SJCRH30 (cell line): ENCODE results near the gene PRR33. TPM values are rescaled to one million over a fixed set of nuclear protein-coding genes. Genes with fewer than 3 reads are reported as not detected.

ENCODE experiments used
- DNase-seq, 2 experiments: peaks; one replicate each; pipeline ENCODE4 v3.0.0-alpha.2; 2015 to 2020
- H3K27ac ChIP-seq: fragments of 250-450 bp; sonication (Bioruptor Pico); 2 replicates; pipeline ENCODE4 v1.5.1; 2020; ENCODE audit warnings: mild to moderate bottlenecking, moderate library complexity
- H3K27me3 ChIP-seq: fragments of 250-450 bp; sonication (Bioruptor Pico); 2 replicates; pipeline ENCODE4 v1.5.1; 2020; ENCODE audit warnings: mild to moderate bottlenecking, moderate library complexity
- H3K36me3 ChIP-seq: fragments of 250-450 bp; sonication (Bioruptor Pico); 2 replicates; pipeline ENCODE4 v1.5.1; 2020; ENCODE audit warnings: mild to moderate bottlenecking, moderate library complexity
- H3K4me1 ChIP-seq: fragments of 250-450 bp; sonication (Bioruptor Pico); 2 replicates; pipeline ENCODE4 v1.5.1; 2020; ENCODE audit warnings: mild to moderate bottlenecking, moderate library complexity
- H3K4me3 ChIP-seq: fragments of 250-450 bp; sonication (Bioruptor Pico); 2 replicates; pipeline ENCODE4 v1.5.1; 2020; ENCODE audit warnings: mild to moderate bottlenecking, moderate library complexity
- H3K9me3 ChIP-seq: fragments of 250-450 bp; sonication (Bioruptor Pico); replicated peaks from 2 replicates; pipeline ENCODE4 v1.5.1; 2020; ENCODE audit warnings: mild to moderate bottlenecking, moderate library complexity
- total RNA-seq: library from RNA; depleted of rRNA; stranded (reverse); fragments of >200 nt; shearing (Covaris generic); gene quantifications from 2 replicates; pipeline ENCODE4 v1.2.3, GENCODE V29; 2014

The PRR33 gene
- total RNA-seq, 1 experiment from 2014 or later = 0.02 TPM

DNA sequence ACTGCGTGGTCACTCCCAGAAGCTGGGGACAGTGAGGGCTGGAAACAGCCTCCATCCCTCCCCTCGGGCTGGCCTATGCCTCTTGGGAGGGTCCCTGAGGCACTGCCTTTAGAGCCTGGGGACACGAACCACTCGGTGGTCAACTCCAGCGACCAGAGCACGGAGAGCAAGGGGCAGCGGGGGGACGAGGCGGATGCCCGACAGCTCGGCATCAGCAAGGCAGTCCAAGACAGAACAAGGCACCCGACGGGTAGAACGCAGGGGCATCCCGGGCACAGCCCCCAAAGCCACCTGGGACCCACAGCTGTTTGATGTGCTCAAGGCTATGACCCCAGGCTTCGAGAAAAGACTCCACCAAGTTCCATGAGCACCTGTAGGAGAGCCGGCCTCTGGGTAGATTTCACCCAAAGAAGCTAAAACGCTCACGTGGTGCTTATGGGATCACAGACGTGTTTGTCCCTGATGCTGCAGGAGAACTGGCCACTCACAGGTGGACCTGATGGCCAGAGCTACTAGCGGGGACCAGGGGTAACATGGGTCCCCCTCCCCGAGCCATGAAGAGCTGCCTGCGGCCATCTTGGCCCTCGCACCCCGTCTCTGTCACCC, 39.3 kb downstream of the PRR33 start:
- no peak overlapping the region for H3K27ac ChIP-seq
- peaks cover 10% of the 10 kb centered on the region for H3K4me1 ChIP-seq
- H3K4me3 ChIP-seq = no peak overlapping the region

DNA sequence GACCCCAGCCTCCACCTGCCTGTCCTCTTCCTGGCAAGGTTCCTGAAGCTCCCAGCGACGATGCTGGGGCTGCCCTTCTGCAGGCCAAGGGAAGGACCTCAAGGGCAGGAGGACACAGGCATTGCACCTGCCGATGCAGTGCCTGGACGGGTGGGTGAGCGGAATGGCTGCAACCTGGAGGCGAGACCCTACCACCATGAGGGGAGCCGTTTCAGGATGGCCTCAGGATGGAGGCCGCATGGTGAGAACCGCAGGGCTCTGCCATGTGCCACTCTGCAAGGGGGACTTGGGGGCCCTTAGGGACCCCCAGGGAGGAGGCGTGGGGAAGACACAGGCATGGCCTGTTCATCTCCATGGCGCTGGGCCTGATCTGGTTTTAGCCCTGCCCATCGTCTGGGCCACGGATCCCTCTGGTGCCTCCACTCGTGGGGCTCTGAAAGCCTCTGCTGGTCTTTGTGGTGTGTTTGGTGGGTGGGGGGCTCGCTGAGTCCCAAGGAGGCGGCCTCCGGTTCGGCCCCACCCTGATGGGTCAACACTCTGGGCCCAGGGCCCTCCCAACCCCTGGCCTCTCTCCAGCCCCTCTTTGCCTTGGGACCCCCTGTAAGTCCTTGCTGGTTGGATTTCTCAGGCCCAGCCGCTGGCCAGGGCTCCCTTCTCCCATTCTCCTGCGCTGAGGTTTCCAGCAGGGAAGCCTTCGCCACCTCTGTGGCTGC, 40.1 kb downstream of the PRR33 start:
- Histone ChIP-seq H3K4me1 (peaks cover 15% of the 10 kb centered on the region), H3K27me3 (peaks cover 31% of the 10 kb centered on the region; the same call in 1 of the 2 replicates), H3K4me3 (no peak overlapping the region), H3K36me3 (no peaks in the 10 kb centered on the region), H3K9me3 (no peaks in the 10 kb centered on the region), H3K27ac (no peak overlapping the region)
- no peak for DNase-seq

More for the DNA sequence above, 39.3 kb downstream of the PRR33 start:
- H3K9me3 ChIP-seq = no peaks in the 10 kb centered on the region
- no peaks in the 10 kb centered on the region for H3K36me3 ChIP-seq
- H3K27me3 ChIP-seq = peaks cover 31% of the 10 kb centered on the region; the same call in 1 of the 2 replicates
- no peak for DNase-seq

- peaks cover 21% of the 10 kb centered on the region for H3K4me1 ChIP-seq
- H3K27ac ChIP-seq = no peak overlapping the region
- peaks cover 19% of the 10 kb centered on the region; the same call in 1 of the 2 replicates for H3K27me3 ChIP-seq
- no peaks in the 10 kb centered on the region for H3K9me3 ChIP-seq
- no peak for DNase-seq
- no peak overlapping the region for H3K4me3 ChIP-seq
- no peaks in the 10 kb centered on the region for H3K36me3 ChIP-seq
Measured at GRCh38 chr11:1848640-1849430, 42.9 kb downstream of the PRR33 start.

- peaks cover 17% of the 10 kb centered on the region for H3K4me1 ChIP-seq
Measured at GRCh38 chr11:1847926-1848639, 43.6 kb downstream of the PRR33 start.

GRCh38 chr11:1847006-1847735, 44.5 kb downstream of the PRR33 start:
- no peak overlapping the region for H3K27ac ChIP-seq
- no peak for DNase-seq
- no peaks in the 10 kb centered on the region for H3K36me3 ChIP-seq
- no peaks in the 10 kb centered on the region for H3K9me3 ChIP-seq
- no peak overlapping the region for H3K4me3 ChIP-seq
- peaks cover 11% of the 10 kb centered on the region; the same call in 1 of the 2 replicates for H3K27me3 ChIP-seq
- peaks cover 17% of the 10 kb centered on the region for H3K4me1 ChIP-seq

More at GRCh38 chr11:1847926-1848639, 43.6 kb downstream of the PRR33 start:
- no peak for DNase-seq
- Histone ChIP-seq H3K4me3 (no peak overlapping the region), H3K27me3 (peaks cover 13% of the 10 kb centered on the region; the same call in 1 of the 2 replicates), H3K9me3 (no peaks in the 10 kb centered on the region), H3K36me3 (no peaks in the 10 kb centered on the region), H3K27ac (no peak overlapping the region)

GRCh38 chr11:1846453-1846932, 45.2 kb downstream of the PRR33 start:
- Histone ChIP-seq H3K27ac (no peak overlapping the region), H3K4me3 (no peak overlapping the region), H3K4me1 (peaks cover 17% of the 10 kb centered on the region), H3K9me3 (no peaks in the 10 kb centered on the region), H3K36me3 (no peaks in the 10 kb centered on the region), H3K27me3 (peaks cover 11% of the 10 kb centered on the region; the same call in 1 of the 2 replicates)
- peak; percentile 45 to 62 for DNase-seq

GRCh38 chr11:1845561-1846452, 45.9 kb downstream of the PRR33 start:
- no peak for DNase-seq
- Histone ChIP-seq H3K27ac (no peak overlapping the region), H3K4me1 (peaks cover 17% of the 10 kb centered on the region), H3K9me3 (no peaks in the 10 kb centered on the region), H3K27me3 (peaks cover 11% of the 10 kb centered on the region; the same call in 1 of the 2 replicates), H3K4me3 (no peak overlapping the region), H3K36me3 (no peaks in the 10 kb centered on the region)

GRCh38 chr11:1845095-1845429, 46.6 kb downstream of the PRR33 start:
- H3K36me3 ChIP-seq = no peaks in the 10 kb centered on the region
- no peak overlapping the region for H3K27ac ChIP-seq
- no peak for DNase-seq
- peaks cover 11% of the 10 kb centered on the region; the same call in 1 of the 2 replicates for H3K27me3 ChIP-seq
- H3K4me1 ChIP-seq = peaks cover 18% of the 10 kb centered on the region
- H3K4me3 ChIP-seq = no peak overlapping the region
- no peaks in the 10 kb centered on the region for H3K9me3 ChIP-seq

DNA sequence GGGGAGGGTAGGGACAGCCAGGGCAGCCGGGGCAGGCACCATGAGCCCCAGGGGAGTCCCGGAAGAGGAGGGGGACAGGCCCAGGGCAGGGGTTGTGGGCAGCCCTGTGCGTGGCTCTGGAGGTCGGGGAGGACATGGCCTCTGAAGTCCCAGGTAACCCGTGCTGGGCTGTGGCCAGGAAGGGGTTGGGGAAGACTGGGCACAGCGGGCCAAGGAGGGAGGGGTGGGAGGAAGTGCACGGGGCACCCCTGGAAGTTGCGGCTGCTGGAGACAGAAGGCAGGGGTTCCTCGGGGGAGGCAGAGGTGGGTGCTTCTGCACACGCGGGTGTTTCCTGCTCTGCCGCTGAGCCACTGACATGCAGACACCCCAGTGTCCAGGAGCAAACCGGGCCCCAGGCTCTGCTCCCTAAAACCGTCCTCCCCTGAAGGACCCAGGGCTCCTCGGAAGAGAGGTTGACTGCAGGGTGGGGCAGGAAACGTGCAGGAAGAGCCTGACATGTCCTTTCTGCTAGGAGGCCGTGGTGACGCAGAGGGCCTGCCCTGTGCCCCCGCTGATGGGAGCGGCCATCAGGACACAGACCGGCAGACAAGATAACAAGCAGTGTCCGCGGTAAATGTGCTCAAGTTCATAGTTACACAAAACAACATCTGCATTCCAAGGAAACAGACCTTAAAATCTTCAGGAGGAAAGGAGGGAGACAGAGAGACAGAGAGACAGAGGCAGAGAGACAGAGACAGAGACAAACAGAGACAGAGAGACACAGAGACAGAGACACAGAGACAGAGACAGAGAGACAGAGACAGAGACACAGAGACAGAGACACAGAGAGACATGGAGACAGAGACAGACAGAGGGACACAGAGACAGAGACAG, 47.2 kb downstream of the PRR33 start:
- Histone ChIP-seq H3K27me3 (peaks cover 11% of the 10 kb centered on the region; the same call in 1 of the 2 replicates), H3K36me3 (no peaks in the 10 kb centered on the region), H3K27ac (no peak overlapping the region), H3K9me3 (no peaks in the 10 kb centered on the region), H3K4me1 (peaks cover 24% of the 10 kb centered on the region), H3K4me3 (no peak overlapping the region)
- no peak for DNase-seq

DNA sequence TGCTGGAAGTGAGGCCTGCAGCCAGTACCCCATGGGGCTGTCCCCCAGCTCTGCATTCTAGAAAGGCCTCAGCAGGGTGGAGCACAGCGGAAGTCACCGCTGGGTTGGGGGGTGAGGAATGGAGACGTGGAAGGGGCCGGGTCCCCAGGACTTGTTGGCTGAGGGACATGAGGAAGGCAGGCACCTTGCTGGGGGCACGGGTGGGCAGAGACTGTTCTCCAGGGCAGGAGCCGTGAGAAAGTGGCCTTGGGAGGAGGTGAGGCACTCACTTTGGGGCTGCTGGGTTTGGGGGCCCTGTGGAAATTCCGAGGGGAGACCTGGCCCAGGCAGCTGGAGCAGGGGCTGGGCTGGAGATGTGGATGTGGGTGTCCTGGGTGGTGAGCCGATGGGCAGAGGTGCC, 47.9 kb downstream of the PRR33 start:
- Histone ChIP-seq H3K9me3 (no peaks in the 10 kb centered on the region), H3K4me1 (peaks cover 28% of the 10 kb centered on the region), H3K4me3 (no peak overlapping the region), H3K27ac (no peak overlapping the region), H3K27me3 (peaks cover 11% of the 10 kb centered on the region; the same call in 1 of the 2 replicates), H3K36me3 (no peaks in the 10 kb centered on the region)
- no peak for DNase-seq

GRCh38 chr11:1843098-1843473, 48.6 kb downstream of the PRR33 start:
- Histone ChIP-seq H3K4me3 (no peak overlapping the region), H3K36me3 (no peaks in the 10 kb centered on the region), H3K4me1 (peaks cover 36% of the 10 kb centered on the region), H3K9me3 (no peaks in the 10 kb centered on the region), H3K27me3 (peaks cover 11% of the 10 kb centered on the region; the same call in 1 of the 2 replicates), H3K27ac (no peak overlapping the region)
- DNase-seq = no peak
